Hematopoietic multipotent progenitor cell treated with erythropoietin and hydrocortisone succinate and interleukin-3 and kit ligand, for 6 days (in vitro differentiated cells): ENCODE data around the gene DGCR8.

Source experiments
- DNase-seq: peaks from one replicate; pipeline ENCODE4 v3.0.0-alpha.2; 2015

The DGCR8 gene

DNA sequence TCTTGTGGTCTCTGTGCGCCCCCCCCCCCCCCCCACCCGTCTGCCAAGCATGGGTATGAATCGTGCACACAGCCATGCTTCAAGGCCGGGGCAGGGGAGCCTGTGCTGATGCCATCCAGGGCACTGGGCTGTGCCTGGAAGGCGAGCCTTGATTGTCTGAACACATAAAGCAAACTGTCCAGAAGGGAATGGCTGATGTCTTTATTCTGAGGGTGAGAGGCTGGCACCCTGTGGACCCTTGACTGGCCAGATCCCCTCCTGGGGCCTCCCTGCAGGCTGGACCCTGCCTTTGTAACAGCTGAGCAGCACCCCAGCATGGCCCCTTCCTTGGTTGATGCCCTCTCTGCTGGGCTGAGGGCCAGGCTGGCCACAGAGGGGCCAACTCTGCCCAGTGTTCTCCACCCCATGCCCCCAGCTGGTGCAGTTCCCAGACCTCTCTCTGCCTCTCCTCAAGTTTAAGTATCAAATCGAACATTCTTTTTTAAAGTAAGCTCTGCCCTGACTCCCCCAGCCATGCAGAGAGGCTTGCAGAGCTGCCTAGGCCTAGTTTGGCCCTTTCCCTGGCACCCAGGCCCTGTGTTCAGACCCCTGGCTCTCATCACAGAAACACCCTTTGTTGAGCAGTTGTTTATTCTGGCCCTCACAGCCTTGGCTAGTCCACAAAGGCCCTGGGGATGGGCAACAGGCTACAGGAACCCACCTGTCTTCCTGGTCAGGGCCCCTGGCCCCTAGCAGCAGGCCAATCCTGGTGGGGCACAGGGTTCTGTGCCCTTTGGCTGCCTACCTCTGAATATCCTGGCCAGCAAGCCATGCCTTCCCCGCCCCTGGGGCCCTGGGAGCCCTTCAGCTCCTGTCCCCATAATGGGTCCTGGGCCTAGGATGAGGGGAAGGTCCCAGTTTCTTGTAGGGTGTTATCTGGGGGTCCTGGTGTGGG is 31.9 kb downstream of the DGCR8 start:
- DNase-seq = no peak

DNA sequence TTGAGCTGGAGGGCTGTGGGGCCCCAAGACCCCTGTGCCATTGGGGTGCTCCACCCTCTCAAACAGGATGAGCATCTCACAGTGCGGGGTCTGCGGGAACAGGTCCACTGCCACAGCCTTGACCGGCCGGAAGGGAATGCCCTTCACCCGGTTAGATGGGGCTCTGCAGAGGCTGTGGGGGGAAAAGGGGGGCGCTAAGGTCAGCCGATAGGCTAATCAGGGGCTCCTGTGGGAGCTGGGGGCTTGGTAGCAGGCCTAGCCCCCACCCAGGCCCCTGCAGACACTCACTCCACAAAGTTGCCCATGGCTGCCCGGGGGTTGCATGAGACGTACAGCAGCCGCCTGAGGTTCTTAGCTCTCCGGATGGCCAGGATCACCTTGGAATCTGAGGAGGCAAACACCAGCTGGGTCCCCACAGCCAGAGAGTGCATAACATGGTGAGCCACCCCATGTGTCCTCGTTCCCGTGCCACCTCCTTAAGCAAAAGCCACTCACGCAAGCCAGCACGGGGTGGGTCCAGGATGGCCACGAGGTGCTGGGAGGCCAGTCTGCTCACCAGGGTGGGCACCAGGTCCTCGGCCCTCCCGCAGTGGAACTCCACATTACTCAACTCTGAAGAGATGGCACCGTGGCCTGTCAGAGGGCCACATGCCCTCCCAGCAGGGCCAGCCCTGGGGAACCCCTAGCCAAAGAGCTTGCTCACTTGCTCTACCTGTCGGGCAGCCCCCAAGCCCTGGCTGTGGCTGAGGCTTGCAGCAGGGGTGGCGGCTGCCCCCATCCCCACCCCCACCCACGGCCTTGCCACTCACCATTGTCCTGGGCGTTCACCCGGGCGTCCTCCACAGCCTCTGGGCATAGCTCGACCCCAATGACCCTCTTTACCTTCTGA is 32.8 kb downstream of the DGCR8 start:
- DNase-seq = no peak

- DNase-seq = no peak
Measured at GRCh38 chr22:20113551-20114310, 33.7 kb downstream of the DGCR8 start.

GRCh38 chr22:20114506-20115475 is 34.8 kb downstream of the DGCR8 start:
- no peak for DNase-seq

GRCh38 chr22:20115691-20116375 is 35.8 kb downstream of the DGCR8 start, which contains the start of gene RANBP1:
Gene RANBP1, plus strand, starts transcription at chr22:20116104. Its CDS starts 81 bp downstream, at chr22:20116185.
- DNase-seq = no peak

GRCh38 chr22:20116376-20116950 is 36.4 kb downstream of the DGCR8 start:
- DNase-seq = no peak

- peak; percentile 98 for DNase-seq
Measured at GRCh38 chr22:20116951-20117632, 37.1 kb downstream of the DGCR8 start, which contains the start of gene TRMT2A. Gene TRMT2A, minus strand, starts transcription at chr22:20117226. Its CDS starts 320 bp downstream, at chr22:20116906.

DNA sequence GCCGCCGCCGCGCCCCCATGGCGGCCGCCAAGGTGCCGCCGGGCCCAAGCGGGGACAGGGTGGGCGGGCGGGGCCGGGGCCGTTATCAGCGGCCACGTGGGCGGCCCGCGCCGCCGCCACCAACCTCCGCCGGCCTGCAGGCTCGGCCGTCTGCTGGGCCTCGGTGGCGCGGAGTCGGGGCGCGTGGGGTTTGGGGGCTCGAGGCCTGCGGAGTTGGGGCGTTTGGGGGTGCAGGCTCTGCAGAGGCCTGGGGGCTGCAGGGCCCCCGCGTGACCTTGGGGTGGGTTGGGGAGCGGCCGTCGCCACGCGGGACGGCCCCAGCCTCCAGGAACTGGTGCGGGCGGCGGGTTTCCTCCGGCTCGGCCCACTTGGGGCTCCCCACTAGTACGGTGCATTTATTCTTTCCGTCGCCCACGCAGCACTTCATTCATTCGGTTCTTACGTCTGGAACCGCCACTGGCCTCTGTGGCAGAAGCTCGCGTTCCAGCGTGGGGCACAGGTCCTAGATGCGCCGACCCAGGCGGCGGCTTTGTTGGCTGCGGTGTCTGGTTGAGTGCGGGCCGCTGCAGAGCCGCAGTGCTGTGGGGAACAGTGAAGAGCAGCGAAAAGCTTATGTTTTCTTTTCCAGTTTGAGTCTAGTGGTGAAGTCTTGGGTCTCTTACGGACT is 37.7 kb downstream of the DGCR8 start:
- DNase-seq = peak; percentile 55

- DNase-seq = peak; percentile 56
Measured at GRCh38 chr22:20118300-20119020, 38.4 kb downstream of the DGCR8 start.

DNA sequence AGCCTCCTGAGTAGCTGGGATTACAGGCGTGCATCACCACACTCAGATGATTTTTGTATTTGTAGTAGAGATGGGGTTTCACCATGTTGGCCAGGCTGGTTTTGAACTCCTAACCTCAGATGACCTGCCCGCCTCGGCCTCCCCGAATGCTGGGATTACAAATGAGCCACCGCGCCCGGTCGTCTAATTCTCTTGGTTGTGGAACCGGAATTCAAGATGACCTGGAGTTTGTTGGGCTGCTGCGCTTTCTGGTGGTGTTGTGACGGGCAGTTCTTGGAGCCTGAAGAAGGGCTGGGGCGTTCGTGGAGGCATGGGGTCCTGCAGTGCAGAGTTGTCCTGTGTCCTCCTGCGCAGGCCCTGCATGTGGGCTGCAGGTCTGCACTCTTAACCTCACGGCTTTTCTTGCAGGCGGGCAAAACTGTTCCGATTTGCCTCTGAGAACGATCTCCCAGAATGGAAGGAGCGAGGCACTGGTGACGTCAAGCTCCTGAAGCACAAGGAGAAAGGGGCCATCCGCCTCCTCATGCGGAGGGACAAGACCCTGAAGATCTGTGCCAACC is 41.9 kb downstream of the DGCR8 start:
- no peak for DNase-seq

GRCh38 chr22:20123366-20124082 is 43.5 kb downstream of the DGCR8 start:
- no peak for DNase-seq

- DNase-seq = no peak
Measured at GRCh38 chr22:20124083-20124787, 44.2 kb downstream of the DGCR8 start.

DNA sequence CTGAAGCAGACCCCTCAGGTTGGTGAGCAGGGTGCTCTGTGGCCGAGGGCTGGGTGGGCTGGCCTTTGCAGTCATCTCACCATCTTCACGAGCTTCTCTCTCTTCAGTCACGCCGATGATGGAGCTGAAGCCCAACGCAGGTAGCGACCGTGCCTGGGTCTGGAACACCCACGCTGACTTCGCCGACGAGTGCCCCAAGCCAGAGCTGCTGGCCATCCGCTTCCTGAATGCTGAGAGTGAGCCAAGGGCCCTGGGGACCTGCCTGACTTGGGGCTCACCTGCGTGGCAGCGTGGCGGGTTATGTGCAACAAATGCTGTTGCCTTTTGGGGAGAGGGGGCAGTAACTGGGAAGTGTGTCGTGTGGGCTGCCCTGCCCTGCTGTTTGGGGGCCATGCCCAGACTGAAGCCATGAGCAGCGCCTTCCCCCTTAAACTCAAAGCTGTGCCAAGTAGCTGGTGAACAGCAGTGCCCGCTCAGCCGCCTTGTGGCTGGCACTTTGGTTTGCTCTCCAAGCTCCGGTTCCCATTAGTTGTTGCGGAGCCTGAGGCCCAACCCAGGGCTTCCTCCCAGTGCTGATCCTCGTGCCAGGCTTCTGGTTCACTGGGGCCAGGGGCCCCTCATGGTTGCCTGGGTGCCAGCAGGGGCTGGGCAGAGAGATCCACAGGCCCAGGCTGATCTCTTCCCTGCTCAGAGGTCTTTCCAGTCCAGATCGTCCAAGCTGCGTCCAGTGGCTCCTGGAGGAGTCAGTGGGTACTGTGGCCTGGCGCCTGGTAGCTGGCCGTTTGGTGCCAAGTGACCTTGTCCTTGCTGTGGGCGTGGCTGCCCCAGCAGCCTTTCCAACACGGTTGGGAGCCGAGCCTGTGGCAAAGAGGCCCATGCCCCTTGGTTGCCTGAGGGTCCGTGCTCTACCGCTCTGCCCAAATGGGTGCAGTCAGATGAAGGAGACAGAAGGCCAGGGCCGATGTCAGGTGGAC is 45.4 kb downstream of the DGCR8 start:
- DNase-seq = no peak

GRCh38 chr22:20126284-20127029 is 46.4 kb downstream of the DGCR8 start:
- DNase-seq = no peak
